Omental fat pad (tissue), 4 donors: ENCODE data around the gene STARD3. TPM values are rescaled to one million over a fixed set of nuclear protein-coding genes. Genes with fewer than 3 reads are reported as not detected.

Experiments used
- ATAC-seq: fragments of 150-250 bp; one replicate; pipeline ENCODE4 v1.9.1; 2016; ENCODE audit warnings: mild to moderate bottlenecking, moderate library complexity; ENCODE audit not compliant: low FRiP score
- DNase-seq: peaks from one replicate; pipeline ENCODE4 v3.0.0-alpha.2; 2019; ENCODE audit warnings: low spot score
- CTCF ChIP-seq, 3 donors: fragments of 450-650 bp; IDR thresholded peaks; one replicate each; pipeline ENCODE4 v1.5.1; 2016 to 2017; ENCODE audit warnings: antibody characterized with exemption in 3 of 3, mild to moderate bottlenecking in 3 of 3, moderate library complexity in 2 of 3
- total RNA-seq, 4 donors: library from RNA; depleted of rRNA; stranded (reverse); fragments of >200 nt; gene quantifications; one replicate each; pipeline ENCODE4 v1.1.0, GENCODE V29; 2016

Gene STARD3
- total RNA-seq, 4 donors from 2014 or later: 24.9 to 75.5 (median 36.5) TPM

GRCh38 chr17:39673335-39674081 is 36.6 kb downstream of the STARD3 start:
- TF ChIP-seq CTCF (IDR thresholded peaks at IDR 0.05): no peak

GRCh38 chr17:39674179-39674578 is 37.2 kb downstream of the STARD3 start:
- DNase-seq: no peak
- no peak for ATAC-seq
- no peak for TF ChIP-seq CTCF (IDR thresholded peaks at IDR 0.05)

More at GRCh38 chr17:39673335-39674081, 36.6 kb downstream of the STARD3 start:
- DNase-seq: no peak
- no peak for ATAC-seq

- ATAC-seq (peak; percentile 33), DNase-seq (no peak)
- no peak for TF ChIP-seq CTCF (IDR thresholded peaks at IDR 0.05)
These were observed 37.9 kb downstream of the STARD3 start for GRCh38 chr17:39674702-39675389.

- TF ChIP-seq CTCF (IDR thresholded peaks at IDR 0.05): no peak
- no peak for DNase-seq
These were observed 38.6 kb downstream of the STARD3 start for GRCh38 chr17:39675390-39676082.

GRCh38 chr17:39676198-39676819 is 39.4 kb downstream of the STARD3 start:
- no peak for TF ChIP-seq CTCF (IDR thresholded peaks at IDR 0.05)
- DNase-seq (no peak), ATAC-seq (no peak)

More at GRCh38 chr17:39675390-39676082, 38.6 kb downstream of the STARD3 start:
- ATAC-seq: no peak

- DNase-seq: no peak
- no peak for ATAC-seq
- no peak for TF ChIP-seq CTCF (IDR thresholded peaks at IDR 0.05)
These were observed 40.1 kb downstream of the STARD3 start for GRCh38 chr17:39677072-39677471.
